ACHN (cell line): ENCODE data around the gene FAM163B.

Experiments used
- DNase-seq: peaks from one replicate; pipeline ENCODE4 v3.0.0-alpha.2; 2015
- in situ Hi-C: cut with HindIII; loops from 2 replicates; pipeline ENCODE4 v1.10.0; 2017; ENCODE audit warnings: low sequenced_read_pairs, low pct_ligation_motif_present, low pct_unique_long_range_greater_than_20kb

Gene FAM163B

DNA sequence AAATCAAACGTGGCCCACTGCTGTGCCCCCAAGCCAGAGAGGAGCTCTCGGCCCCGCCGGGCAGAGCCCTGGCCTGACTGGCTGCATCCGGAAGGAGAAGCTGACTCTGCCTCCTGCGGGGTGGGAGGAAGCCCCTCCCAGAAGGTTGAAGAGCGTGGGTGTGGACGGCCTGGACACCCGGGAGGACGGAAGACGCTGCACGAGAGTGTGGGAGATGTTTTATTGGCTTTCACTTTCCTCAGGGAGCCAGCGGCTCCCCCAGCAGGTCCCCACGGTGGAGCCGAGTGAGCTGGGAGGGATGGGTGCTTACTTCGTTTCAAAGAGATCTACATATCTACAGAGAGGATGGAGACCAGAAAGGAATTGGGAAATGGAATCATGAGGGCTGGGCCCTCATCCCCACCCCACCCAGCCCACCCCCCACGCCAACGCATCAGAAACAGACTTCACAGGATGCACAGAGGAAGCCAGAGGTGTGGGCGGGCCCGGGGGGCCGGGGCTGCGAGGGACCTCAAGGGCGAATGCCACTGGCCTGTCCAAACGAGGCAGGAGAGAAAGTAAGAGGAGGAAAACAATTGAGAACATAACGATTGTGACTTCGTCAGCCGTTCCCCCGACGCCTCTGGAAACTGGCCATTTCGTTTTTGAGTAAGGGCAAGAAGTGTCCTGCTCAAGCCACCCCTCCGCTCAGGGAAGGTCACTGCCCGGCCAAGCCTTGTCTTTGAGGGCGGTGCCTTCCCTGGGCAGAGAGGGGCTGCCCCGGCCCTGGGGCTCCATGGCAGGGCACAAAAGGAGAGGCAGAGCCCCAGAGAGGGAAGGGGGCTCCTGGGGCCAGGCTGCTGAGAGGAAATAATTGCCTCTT, 32.1 kb downstream of the FAM163B start:
- in situ Hi-C loops: no loop called here
- DNase-seq: no peak

DNA sequence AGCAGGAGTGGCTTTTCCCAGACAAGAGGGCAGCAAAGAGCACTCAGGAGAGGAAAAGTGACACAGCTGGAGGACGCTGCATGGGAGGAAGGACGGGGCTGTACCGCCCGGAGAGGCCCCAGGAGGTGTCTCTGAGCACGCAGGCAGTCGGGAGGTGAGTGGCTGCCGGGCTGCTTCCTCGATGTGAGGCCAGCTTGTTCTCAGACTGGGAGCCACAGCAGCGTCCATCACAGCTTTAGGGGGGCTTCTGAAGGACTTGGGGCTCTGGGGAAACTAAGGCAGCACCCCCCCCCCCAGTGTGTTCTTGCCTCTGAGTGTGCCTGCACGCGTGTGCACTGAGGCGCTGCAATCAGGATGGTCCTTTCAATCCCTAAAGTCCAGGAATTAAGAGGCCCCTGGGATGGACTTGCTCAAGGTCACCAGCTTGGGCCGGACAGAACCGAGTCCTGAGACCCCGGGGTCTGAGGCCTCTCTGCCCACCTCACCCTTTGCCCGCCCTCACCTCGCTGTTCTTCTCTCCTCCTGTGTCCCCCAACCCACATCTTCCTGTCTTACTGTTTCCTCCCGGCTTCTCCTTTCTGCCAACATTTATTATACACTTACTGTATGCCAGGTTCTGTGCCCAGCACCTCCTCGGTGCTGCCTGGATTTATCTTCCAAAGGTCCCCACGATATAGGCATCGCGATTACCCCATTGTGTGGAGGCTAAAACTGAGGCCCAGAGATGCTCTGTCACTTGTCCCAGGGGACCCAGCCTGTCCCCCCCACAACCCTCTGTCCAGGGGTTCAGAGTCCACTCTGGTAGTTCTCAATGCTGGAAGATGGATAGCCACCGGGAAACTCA, 32.9 kb downstream of the FAM163B start:
- in situ Hi-C loops: no loop called here
- DNase-seq: no peak

DNA sequence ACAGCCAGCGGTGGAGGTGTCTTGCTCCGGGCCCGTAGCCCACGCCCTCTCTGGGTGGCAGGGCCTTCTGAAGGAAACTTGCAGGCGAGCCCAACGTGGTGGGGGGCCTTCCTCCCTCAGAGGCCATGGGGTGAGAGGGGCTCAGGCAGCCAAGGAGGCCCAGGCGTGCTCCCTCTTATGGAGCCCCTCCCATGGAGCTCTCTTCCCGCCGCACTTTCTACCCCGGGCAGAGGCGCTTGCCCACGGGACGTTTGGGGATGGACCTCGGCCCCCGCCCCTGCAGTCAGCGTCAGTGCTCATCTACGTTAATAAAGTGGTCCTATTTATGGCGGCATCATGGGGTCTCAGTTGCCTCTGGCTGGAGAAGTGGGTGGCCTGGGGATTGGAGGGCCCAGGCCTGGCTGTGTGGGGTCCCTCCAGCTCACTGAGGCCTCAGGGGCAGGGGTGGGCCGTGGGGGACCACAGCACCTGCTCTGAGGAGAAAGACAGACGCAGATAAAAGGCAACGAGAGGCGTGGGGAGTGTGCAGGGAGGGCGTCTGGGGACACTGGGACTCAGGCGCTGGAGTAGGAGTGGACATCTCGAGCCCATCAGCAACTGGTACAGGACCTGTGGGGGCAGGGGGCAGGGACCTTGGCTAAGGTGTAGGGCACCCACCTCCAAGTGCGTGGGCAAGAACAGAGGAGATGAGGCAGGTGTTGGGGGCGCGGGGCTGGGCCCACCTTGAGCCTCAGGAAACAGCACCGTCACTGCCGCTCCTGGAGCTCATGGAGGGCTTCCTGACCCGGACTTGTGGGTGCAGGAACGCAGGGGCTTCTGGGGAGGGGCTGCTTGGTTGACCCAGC, 33.8 kb downstream of the FAM163B start:
- in situ Hi-C loops: no loop called here
- no peak for DNase-seq

- no peak for DNase-seq
- in situ Hi-C loops: no loop called here
These were observed 34.4 kb downstream of the FAM163B start for GRCh38 chr9:133574771-133575170.

GRCh38 chr9:133573791-133574515, 35.2 kb downstream of the FAM163B start:
- no peak for DNase-seq
- in situ Hi-C loops: no loop called here

DNA sequence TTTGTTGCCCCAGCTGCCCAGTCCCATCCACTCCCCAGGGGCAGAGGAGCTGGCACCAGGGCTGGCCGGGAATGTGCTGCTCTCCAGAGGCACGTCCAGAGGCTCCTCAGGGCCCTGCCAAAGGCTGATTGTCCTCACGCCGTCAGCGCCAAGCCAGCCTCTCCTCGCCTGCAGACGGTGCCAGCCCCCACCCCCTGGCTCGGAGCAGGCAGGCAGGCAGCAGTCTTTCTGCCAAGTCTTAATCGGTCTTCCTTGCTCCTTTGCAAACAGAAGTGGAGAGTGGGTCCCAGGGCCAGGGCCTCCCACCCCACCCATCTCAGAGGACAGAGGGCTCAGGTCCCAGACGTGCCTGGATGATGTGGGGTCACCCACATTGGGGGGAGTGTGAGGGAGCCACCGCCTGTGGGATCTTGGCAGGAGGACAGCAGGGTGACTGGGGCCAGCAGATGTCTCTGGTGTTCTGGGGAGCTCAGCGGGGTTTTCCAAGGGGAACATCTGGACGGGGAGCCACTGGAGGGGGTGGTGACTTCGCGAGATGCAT, 36.3 kb downstream of the FAM163B start:
- in situ Hi-C loops: no loop called here
- no peak for DNase-seq

GRCh38 chr9:133571896-133572595, 37.1 kb downstream of the FAM163B start:
- in situ Hi-C loops: no loop called here
- no peak for DNase-seq

- DNase-seq: no peak
- in situ Hi-C loops: no loop called here
These were observed 37.7 kb downstream of the FAM163B start for GRCh38 chr9:133571391-133571890.

GRCh38 chr9:133570691-133571080, 38.5 kb downstream of the FAM163B start:
- in situ Hi-C loops: no loop called here

GRCh38 chr9:133569891-133570690, 39.1 kb downstream of the FAM163B start:
- in situ Hi-C loops: no loop called here
- DNase-seq: no peak

More at GRCh38 chr9:133570691-133571080, 38.5 kb downstream of the FAM163B start:
- DNase-seq: no peak

GRCh38 chr9:133569121-133569785, 39.9 kb downstream of the FAM163B start:
- in situ Hi-C loops: no loop called here
- DNase-seq: no peak

DNA sequence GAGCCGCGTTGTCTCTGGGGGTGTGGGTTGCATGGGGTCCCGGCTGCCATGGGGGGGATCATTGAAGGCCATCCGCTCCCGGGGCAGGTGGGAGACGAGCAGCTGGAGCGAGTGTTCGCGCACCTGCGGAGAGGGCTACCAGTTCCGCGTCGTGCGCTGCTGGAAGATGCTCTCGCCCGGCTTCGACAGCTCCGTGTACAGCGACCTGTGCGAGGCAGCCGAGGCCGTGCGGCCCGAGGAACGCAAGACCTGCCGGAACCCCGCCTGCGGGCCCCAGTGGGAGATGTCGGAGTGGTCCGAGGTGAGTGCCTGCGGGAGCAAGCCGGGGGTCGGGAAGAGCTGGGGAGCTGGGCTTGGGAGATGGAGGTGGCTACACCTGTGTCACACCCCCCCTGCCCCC, 41.0 kb downstream of the FAM163B start:
- DNase-seq: no peak
- in situ Hi-C loops: no loop called here

- DNase-seq: no peak
- in situ Hi-C loops: no loop called here
These were observed 42.4 kb downstream of the FAM163B start for GRCh38 chr9:133566817-133567216.

DNA sequence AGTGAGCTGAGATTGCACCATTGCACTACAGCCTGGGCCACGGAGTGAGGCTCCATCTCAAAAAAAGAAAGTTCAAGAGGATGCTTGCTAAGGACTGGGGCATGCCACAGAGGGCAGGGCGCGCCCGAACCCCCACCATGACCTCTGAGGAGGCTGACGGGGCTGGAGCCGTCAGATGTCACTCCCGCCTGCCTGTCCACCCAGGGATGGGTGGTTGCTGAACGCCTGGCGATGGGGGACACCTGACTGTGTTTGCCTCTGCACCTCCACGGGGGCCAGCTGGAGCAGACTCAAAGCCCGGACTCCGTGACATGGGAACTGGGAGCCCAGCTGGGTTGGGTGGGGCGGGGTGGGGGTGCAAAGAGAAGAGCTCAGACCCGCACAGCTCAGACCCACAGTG, 42.8 kb downstream of the FAM163B start:
- in situ Hi-C loops: no loop called here
- DNase-seq: no peak

GRCh38 chr9:133564451-133565116, 44.6 kb downstream of the FAM163B start:
- no peak for DNase-seq
- in situ Hi-C loops: no loop called here
